HG03095 (cell line): ENCODE data around the gene TPD52L1.

ENCODE experiments used
- ATAC-seq: cut with Tn5 transposase; IDR thresholded peaks from one replicate; pipeline ENCODE4 v1.9.1; 2021; ENCODE audit warnings: moderate library complexity; ENCODE audit not compliant: unreplicated experiment

Gene TPD52L1

GRCh38 chr6:125205931-125206330, 52.4 kb downstream of the TPD52L1 start:
- no peak for ATAC-seq

- no peak for ATAC-seq
Observed at GRCh38 chr6:125206389-125206788, 52.8 kb downstream of the TPD52L1 start.

GRCh38 chr6:125207956-125208355, 54.4 kb downstream of the TPD52L1 start:
- no peak for ATAC-seq

GRCh38 chr6:125208625-125209249, 55.2 kb downstream of the TPD52L1 start:
- ATAC-seq, result no peak

GRCh38 chr6:125210667-125211066, 57.1 kb downstream of the TPD52L1 start:
- ATAC-seq, result no peak

- no peak for ATAC-seq
Observed at GRCh38 chr6:125211352-125211751, 57.8 kb downstream of the TPD52L1 start.

- no peak for ATAC-seq
Observed at GRCh38 chr6:125212377-125212776, 58.8 kb downstream of the TPD52L1 start.

- no peak for ATAC-seq
Observed at GRCh38 chr6:125213939-125214338, 60.4 kb downstream of the TPD52L1 start.

- no peak for ATAC-seq
Observed at GRCh38 chr6:125215252-125215819, 61.8 kb downstream of the TPD52L1 start.

GRCh38 chr6:125216015-125216414, 62.4 kb downstream of the TPD52L1 start:
- ATAC-seq, result no peak

- ATAC-seq, result no peak
Observed at GRCh38 chr6:125217369-125217768, 63.8 kb downstream of the TPD52L1 start.

GRCh38 chr6:125217992-125218391, 64.4 kb downstream of the TPD52L1 start:
- no peak for ATAC-seq

GRCh38 chr6:125219361-125219895, 65.9 kb downstream of the TPD52L1 start:
- no peak for ATAC-seq

GRCh38 chr6:125220712-125221111, 67.1 kb downstream of the TPD52L1 start:
- no peak for ATAC-seq

- no peak for ATAC-seq
Observed at GRCh38 chr6:125222531-125223455, 69.2 kb downstream of the TPD52L1 start.

GRCh38 chr6:125224231-125224861, 70.8 kb downstream of the TPD52L1 start:
- ATAC-seq, result no peak

GRCh38 chr6:125227244-125227643, 73.7 kb downstream of the TPD52L1 start:
- no peak for ATAC-seq

GRCh38 chr6:125228981-125229479, 75.5 kb downstream of the TPD52L1 start:
- no peak for ATAC-seq

- no peak for ATAC-seq
Observed at GRCh38 chr6:125230674-125231073, 77.1 kb downstream of the TPD52L1 start.

GRCh38 chr6:125231133-125231532, 77.6 kb downstream of the TPD52L1 start:
- ATAC-seq, result no peak
